OCI-LY1 (cell line): ENCODE results near the gene ADIG.

Experiments
- H2AFZ ChIP-seq: fragments of 200-600 bp; sonication (generic), shearing (Covaris generic); 2 replicates; pipeline ENCODE4 v1.6.0; 2014; ENCODE audit warnings: antibody characterized with exemption, mild to moderate bottlenecking, low read length
- H3F3A ChIP-seq: fragments of 200-600 bp; sonication (generic), shearing (Covaris generic); 2 replicates; pipeline ENCODE4 v1.6.0; 2014; ENCODE audit warnings: mild to moderate bottlenecking, antibody characterized with exemption, low read length, moderate library complexity; ENCODE audit not compliant: insufficient read depth
- H3K27ac ChIP-seq: fragments of 200-600 bp; sonication (generic); 2 replicates; pipeline ENCODE4 v1.5.1; 2014; ENCODE audit warnings: low read length, mixed run types, mild to moderate bottlenecking, low read depth; ENCODE audit not compliant: poor library complexity, severe bottlenecking
- H3K27me3 ChIP-seq: fragments of 200-600 bp; sonication (generic); 2 replicates; pipeline ENCODE4 v1.6.0; 2014; ENCODE audit warnings: antibody characterized with exemption, mild to moderate bottlenecking, low read length, moderate library complexity; ENCODE audit not compliant: insufficient read depth
- H3K36me3 ChIP-seq: fragments of 200-600 bp; sonication (generic); 2 replicates; pipeline ENCODE4 v1.6.1; 2014; ENCODE audit warnings: mild to moderate bottlenecking, antibody characterized with exemption, low read length, moderate library complexity, mixed read lengths; ENCODE audit not compliant: insufficient read depth
- H3K4me1 ChIP-seq: fragments of 200-600 bp; sonication (generic); 2 replicates; pipeline ENCODE4 v1.5.1; 2014; ENCODE audit warnings: mild to moderate bottlenecking, low read length, moderate library complexity; ENCODE audit not compliant: insufficient read depth, severe bottlenecking
- H3K4me2 ChIP-seq: fragments of 200-600 bp; sonication (generic), shearing (Covaris generic); 2 replicates; pipeline ENCODE4 v1.6.1; 2014; ENCODE audit warnings: low read length
- H3K4me3 ChIP-seq: fragments of 200-600 bp; sonication (generic); 2 replicates; pipeline ENCODE4 v1.5.1; 2014; ENCODE audit warnings: low read length, low read depth, mild to moderate bottlenecking, mixed read lengths; ENCODE audit not compliant: poor library complexity, severe bottlenecking
- H3K79me2 ChIP-seq: fragments of 200-600 bp; shearing (Covaris generic); 2 replicates; pipeline ENCODE4 v1.6.1; 2016; ENCODE audit warnings: mixed run types, low read length, mixed read lengths; ENCODE audit not compliant: insufficient read depth
- H3K9ac ChIP-seq: fragments of 200-600 bp; sonication (generic), shearing (Covaris generic); 2 replicates; pipeline ENCODE4 v1.6.1; 2014; ENCODE audit warnings: mild to moderate bottlenecking, low read length, mixed read lengths
- H3K9me2 ChIP-seq: fragments of 200-600 bp; sonication (generic), shearing (Covaris generic); 2 replicates; pipeline ENCODE4 v1.6.1; 2014; ENCODE audit warnings: low read depth, mild to moderate bottlenecking, low read length, mixed read lengths
- H3K9me3 ChIP-seq: fragments of 200-600 bp; shearing (Covaris generic); 2 replicates; pipeline ENCODE4 v1.6.1; 2014; ENCODE audit warnings: low read length, mixed read lengths
- H4K20me1 ChIP-seq: fragments of 200-600 bp; sonication (generic), shearing (Covaris generic); 2 replicates; pipeline ENCODE4 v1.6.0; 2016; ENCODE audit warnings: mild to moderate bottlenecking, low read length; ENCODE audit not compliant: insufficient read depth
- CTCF ChIP-seq: fragments of 200-600 bp; sonication (generic), shearing (Covaris generic); IDR thresholded peaks from 2 replicates; pipeline ENCODE4 v1.5.1; 2017; ENCODE audit warnings: mild to moderate bottlenecking, antibody characterized with exemption, low read length, moderate library complexity, mixed read lengths
- EZH2 ChIP-seq: fragments of 200-600 bp; sonication (generic), shearing (Covaris generic); IDR thresholded peaks from 2 replicates; pipeline ENCODE4 v1.8.0; 2017; ENCODE audit warnings: borderline replicate concordance, mixed run types, mild to moderate bottlenecking, antibody characterized with exemption, low read length, moderate library complexity, mixed read lengths

ADIG gene

GRCh38 chr20:38588303-38588702 lies 7.3 kb downstream of the ADIG start:
- H3K4me1 ChIP-seq: no peaks in the 10 kb centered on the region
- no peak overlapping the region for H2AFZ ChIP-seq
- TF ChIP-seq EZH2: no peak
- TF ChIP-seq CTCF: no peak
- H3K4me2 ChIP-seq: no peak overlapping the region
- no peaks in the 10 kb centered on the region for H4K20me1 ChIP-seq
- no peak overlapping the region for H3K27ac ChIP-seq
- no peaks in the 10 kb centered on the region for H3K36me3 ChIP-seq
- no peaks in the 10 kb centered on the region for H3F3A ChIP-seq
- peaks cover 14% of the 10 kb centered on the region; the same call in 1 of the 2 replicates for H3K27me3 ChIP-seq
- no peaks in the 10 kb centered on the region for H3K9me3 ChIP-seq
- no peak overlapping the region for H3K4me3 ChIP-seq
- no peak overlapping the region for H3K9ac ChIP-seq
- no peaks in the 10 kb centered on the region for H3K9me2 ChIP-seq
- H3K79me2 ChIP-seq: no peaks in the 10 kb centered on the region

DNA sequence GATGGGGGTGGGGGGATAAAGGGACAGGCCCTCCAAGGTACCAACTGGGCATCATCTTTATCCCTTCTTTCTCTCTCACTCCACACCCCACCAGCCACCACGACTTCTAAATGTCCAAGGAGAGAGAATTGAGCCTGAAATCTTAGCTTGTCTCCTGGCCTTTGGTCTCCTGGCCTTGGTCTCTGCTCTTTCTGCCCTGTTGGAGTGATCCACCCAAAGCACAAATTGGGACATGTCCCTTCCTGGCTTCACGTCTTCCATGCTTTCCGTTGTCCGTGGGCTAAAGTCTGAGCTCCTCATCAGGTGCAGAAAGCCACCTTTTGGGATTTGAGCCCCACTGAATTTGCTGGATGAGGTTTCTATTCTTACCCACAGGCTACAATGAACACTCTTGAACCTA lies 8.4 kb downstream of the ADIG start:
- Histone ChIP-seq H4K20me1 (no peaks in the 10 kb centered on the region), H3K4me2 (no peak overlapping the region), H3K4me3 (no peak overlapping the region), H3K27me3 (peaks cover 8% of the 10 kb centered on the region; the same call in 1 of the 2 replicates), H3K36me3 (no peaks in the 10 kb centered on the region), H2AFZ (no peak overlapping the region), H3K9me2 (no peaks in the 10 kb centered on the region), H3K27ac (no peak overlapping the region), H3K79me2 (no peaks in the 10 kb centered on the region), H3K9me3 (no peaks in the 10 kb centered on the region), H3K4me1 (no peaks in the 10 kb centered on the region), H3F3A (no peaks in the 10 kb centered on the region), H3K9ac (no peak overlapping the region)
- TF ChIP-seq EZH2 (no peak), CTCF (no peak)

- Histone ChIP-seq H3K79me2 (no peaks in the 10 kb centered on the region), H3K9me3 (no peaks in the 10 kb centered on the region), H3K9ac (no peak overlapping the region), H4K20me1 (no peaks in the 10 kb centered on the region), H3K36me3 (no peaks in the 10 kb centered on the region), H3K27me3 (peaks cover 8% of the 10 kb centered on the region; the same call in 1 of the 2 replicates), H3F3A (no peaks in the 10 kb centered on the region), H3K4me2 (no peak overlapping the region), H3K4me1 (no peaks in the 10 kb centered on the region), H2AFZ (no peak overlapping the region), H3K27ac (no peak overlapping the region), H3K9me2 (no peaks in the 10 kb centered on the region), H3K4me3 (no peak overlapping the region)
- TF ChIP-seq EZH2 (no peak), CTCF (no peak)
Measured at GRCh38 chr20:38589967-38590675, 9.1 kb downstream of the ADIG start.
